CD14-positive monocyte (primary cell): ENCODE data around the gene DCAF6. TPM values are rescaled to one million over a fixed set of nuclear protein-coding genes. Genes with fewer than 3 reads are reported as not detected.

Experiments used
- DNase-seq, 3 donors: peaks; one replicate each; pipeline ENCODE4 v3.0.0-alpha.2; 2011 to 2022
- H2AFZ ChIP-seq: 2 replicates; pipeline ENCODE4 v1.6.0; 2012; ENCODE audit warnings: mild to moderate bottlenecking, low read depth, low read length, inconsistent platforms; ENCODE audit not compliant: insufficient read depth, poor library complexity, severe bottlenecking
- H3K27ac ChIP-seq, 2 donors: 1 replicate in 1 of 2; 2 replicates in 1 of 2; pipeline ENCODE4 v1.5.1; 2012 to 2013; ENCODE audit warnings: low read length in 2 of 2, control low read depth in 1 of 2, inconsistent platforms in 1 of 2, low read depth in 1 of 2, mild to moderate bottlenecking in 1 of 2
- H3K27me3 ChIP-seq, 2 donors: one replicate each; pipeline versions ENCODE4 v1.6.0 to v1.6.1; 2011 to 2013; ENCODE audit warnings: low read length in 2 of 2; ENCODE audit not compliant: control insufficient read depth in 2 of 2, insufficient read depth in 2 of 2
- H3K36me3 ChIP-seq, 2 donors: replicated peaks in 1 of 2; 1 replicate in 1 of 2; 2 replicates in 1 of 2; pipeline versions ENCODE4 v1.5.1 to v1.6.1; 2012 to 2013; ENCODE audit warnings: low read length in 2 of 2, control low read depth in 1 of 2, inconsistent platforms in 1 of 2, mild to moderate bottlenecking in 1 of 2; ENCODE audit not compliant: insufficient read depth in 2 of 2, control insufficient read depth in 1 of 2
- H3K4me1 ChIP-seq, 2 donors: 1 replicate in 1 of 2; 2 replicates in 1 of 2; pipeline versions ENCODE4 v1.5.1 to v1.6.1; 2012 to 2013; ENCODE audit warnings: low read length in 2 of 2, control low read depth in 1 of 2, inconsistent platforms in 1 of 2, mild to moderate bottlenecking in 1 of 2, moderate library complexity in 1 of 2; ENCODE audit not compliant: insufficient read depth in 2 of 2, control insufficient read depth in 1 of 2
- H3K4me2 ChIP-seq: replicated peaks from 2 replicates; pipeline ENCODE3; 2012; ENCODE audit warnings: low read length, moderate library complexity, mild to moderate bottlenecking; ENCODE audit not compliant: poor library complexity, severe bottlenecking; ENCODE audit errors: extremely low read depth
- H3K4me3 ChIP-seq, 3 experiments: fragments of 200-600 bp in 1 of 3; sonication (generic) in 1 of 3; replicated peaks in 1 of 3; 1 replicate in 2 of 3; 2 replicates in 1 of 3; pipeline ENCODE4 v1.5.1; 2011 to 2013; ENCODE audit warnings: low read length in 3 of 3, mild to moderate bottlenecking in 3 of 3, control low read depth in 2 of 3, low read depth in 2 of 3, inconsistent platforms in 1 of 3, moderate library complexity in 1 of 3
- H3K79me2 ChIP-seq: 2 replicates; pipeline ENCODE4 v1.6.0; 2012; ENCODE audit warnings: mild to moderate bottlenecking, control low read depth, inconsistent platforms, low read length, moderate library complexity; ENCODE audit not compliant: insufficient read depth
- H3K9ac ChIP-seq: 2 replicates; pipeline ENCODE4 v1.6.0; 2017; ENCODE audit warnings: low read length, mild to moderate bottlenecking; ENCODE audit not compliant: insufficient read depth, poor library complexity, severe bottlenecking
- H3K9me3 ChIP-seq, 2 donors: replicated peaks in 1 of 2; 1 replicate in 1 of 2; 2 replicates in 1 of 2; pipeline versions ENCODE4 v1.5.1 to v1.6.1; 2012 to 2013; ENCODE audit warnings: low read length in 2 of 2, control low read depth in 1 of 2; ENCODE audit not compliant: control insufficient read depth in 1 of 2, insufficient read depth in 1 of 2
- H4K20me1 ChIP-seq: 2 replicates; pipeline ENCODE4 v1.6.0; 2012; ENCODE audit warnings: mild to moderate bottlenecking, low read length, control low read depth, moderate library complexity; ENCODE audit not compliant: insufficient read depth
- H3K27ac Mint-ChIP-seq, 7 donors: one replicate each; pipeline ENCODE4 v1.8.0; 2020; ENCODE audit warnings: mild to moderate bottlenecking in 7 of 7, mixed read lengths in 7 of 7, moderate library complexity in 6 of 7, inconsistent platforms in 2 of 7
- H3K27me3 Mint-ChIP-seq, 3 donors: one replicate each; pipeline ENCODE4 v1.8.0; 2021 to 2022; ENCODE audit warnings: low read depth in 3 of 3, mild to moderate bottlenecking in 3 of 3, mixed read lengths in 3 of 3, moderate library complexity in 3 of 3, inconsistent platforms in 1 of 3
- H3K36me3 Mint-ChIP-seq, 2 donors: one replicate each; pipeline ENCODE4 v1.8.0; 2020; ENCODE audit warnings: mixed read lengths in 2 of 2, inconsistent platforms in 1 of 2, mild to moderate bottlenecking in 1 of 2
- H3K4me1 Mint-ChIP-seq: one replicate; pipeline ENCODE4 v1.8.0; 2020; ENCODE audit warnings: mild to moderate bottlenecking, mixed read lengths
- H3K4me3 Mint-ChIP-seq, 2 donors: one replicate each; pipeline ENCODE4 v1.8.0; 2020; ENCODE audit warnings: mild to moderate bottlenecking in 2 of 2, mixed read lengths in 2 of 2, moderate library complexity in 1 of 2
- H3K9me3 Mint-ChIP-seq, 7 donors: one replicate each; pipeline ENCODE4 v1.8.0; 2020 to 2022; ENCODE audit warnings: mixed read lengths in 7 of 7, mild to moderate bottlenecking in 6 of 7, moderate library complexity in 6 of 7, inconsistent platforms in 2 of 7
- WGBS: methylation state at CpG from one replicate; pipeline ENCODE4 v1.1.5; 2013; ENCODE audit warnings: missing lambda C conversion rate; ENCODE audit not compliant: insufficient coverage; 5-methylcytosine and 5-hydroxymethylcytosine counted together
- intact Hi-C, 2 donors: fragments of 100-400 bp; cut with micrococcal nuclease; formaldehyde crosslinking; loops; one replicate each; pipeline versions ENCODE4 v1.15.0 to v1.15.1; 2023
- polyA plus RNA-seq, 3 donors: library from polyadenylated mRNA; depleted of rRNA in 1 of 3; unstranded in 2 of 3; stranded (reverse) in 1 of 3; fragments of 300-500 nt in 2 of 3; fragments of >200 nt in 1 of 3; fragmentation: Illumina TruSeq in 2 of 3; gene quantifications; 1 replicate in 2 of 3; 2 replicates in 1 of 3; pipeline ENCODE4 v1.2.3, GENCODE V29; 2012 to 2021
- TF ChIP-seq, protein P1 (sequence below): fragments of 200-600 bp; IDR thresholded peaks from one replicate; pipeline ENCODE4 v1.8.0; 2022; ENCODE audit warnings: antibody characterized with exemption, mild to moderate bottlenecking

DCAF6 gene
- polyA plus RNA-seq, 3 donors, result 11.8 to 16.1 (median 11.9) TPM

DNA sequence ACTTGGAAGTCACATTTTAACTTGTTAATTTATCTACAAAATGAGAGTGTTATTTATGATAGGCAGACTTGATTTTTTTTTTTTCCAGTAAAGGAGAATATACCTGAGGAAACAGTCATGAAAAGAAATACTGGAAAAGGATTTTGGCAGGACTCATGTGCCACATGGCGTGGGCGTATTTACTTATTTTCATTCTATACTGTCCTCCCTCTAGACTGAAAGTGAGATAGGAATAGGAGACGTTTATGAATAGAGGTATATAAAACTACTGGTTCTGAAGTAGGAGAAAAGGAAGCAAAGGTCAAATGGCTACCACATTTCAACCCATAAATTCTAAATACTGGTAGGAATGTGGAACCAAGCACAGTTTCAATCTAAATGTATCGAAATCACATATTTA is 95.1 kb downstream of the DCAF6 start:
- Mint-ChIP-seq H3K27me3 (no peaks in the 10 kb centered on the region), H3K4me1 (no peaks in the 10 kb centered on the region), H3K36me3 (peaks cover 4% of the 10 kb centered on the region in 2 donors), H3K9me3 (no peaks in the 10 kb centered on the region), H3K4me3 (no peak overlapping the region), H3K27ac (peak overlapping the region in 2 of 7 donors; percentile 19 to 38)
- intact Hi-C loops, result no loop called here
- Histone ChIP-seq H3K9me3 (no peaks in the 10 kb centered on the region), H3K79me2 (no peaks in the 10 kb centered on the region), H2AFZ (no peak overlapping the region), H3K9ac (no peak overlapping the region), H3K27ac (peak overlapping the region in 1 of 2 donors; percentile 68), H3K4me1 (peaks cover 6 to 11% of the 10 kb centered on the region in 2 donors), H4K20me1 (no peaks in the 10 kb centered on the region), H3K27me3 (no peaks in the 10 kb centered on the region), H3K4me3 (no peak overlapping the region), H3K4me2 (no peak overlapping the region), H3K36me3 (peaks cover 0 to 11% of the 10 kb centered on the region in 2 donors)
- WGBS, result no CpG with 5 or more reads among the region's 4 CpGs
- no peak for DNase-seq
- TF ChIP-seq, protein P1, sequence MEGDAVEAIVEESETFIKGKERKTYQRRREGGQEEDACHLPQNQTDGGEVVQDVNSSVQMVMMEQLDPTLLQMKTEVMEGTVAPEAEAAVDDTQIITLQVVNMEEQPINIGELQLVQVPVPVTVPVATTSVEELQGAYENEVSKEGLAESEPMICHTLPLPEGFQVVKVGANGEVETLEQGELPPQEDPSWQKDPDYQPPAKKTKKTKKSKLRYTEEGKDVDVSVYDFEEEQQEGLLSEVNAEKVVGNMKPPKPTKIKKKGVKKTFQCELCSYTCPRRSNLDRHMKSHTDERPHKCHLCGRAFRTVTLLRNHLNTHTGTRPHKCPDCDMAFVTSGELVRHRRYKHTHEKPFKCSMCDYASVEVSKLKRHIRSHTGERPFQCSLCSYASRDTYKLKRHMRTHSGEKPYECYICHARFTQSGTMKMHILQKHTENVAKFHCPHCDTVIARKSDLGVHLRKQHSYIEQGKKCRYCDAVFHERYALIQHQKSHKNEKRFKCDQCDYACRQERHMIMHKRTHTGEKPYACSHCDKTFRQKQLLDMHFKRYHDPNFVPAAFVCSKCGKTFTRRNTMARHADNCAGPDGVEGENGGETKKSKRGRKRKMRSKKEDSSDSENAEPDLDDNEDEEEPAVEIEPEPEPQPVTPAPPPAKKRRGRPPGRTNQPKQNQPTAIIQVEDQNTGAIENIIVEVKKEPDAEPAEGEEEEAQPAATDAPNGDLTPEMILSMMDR, result no peak

DNA sequence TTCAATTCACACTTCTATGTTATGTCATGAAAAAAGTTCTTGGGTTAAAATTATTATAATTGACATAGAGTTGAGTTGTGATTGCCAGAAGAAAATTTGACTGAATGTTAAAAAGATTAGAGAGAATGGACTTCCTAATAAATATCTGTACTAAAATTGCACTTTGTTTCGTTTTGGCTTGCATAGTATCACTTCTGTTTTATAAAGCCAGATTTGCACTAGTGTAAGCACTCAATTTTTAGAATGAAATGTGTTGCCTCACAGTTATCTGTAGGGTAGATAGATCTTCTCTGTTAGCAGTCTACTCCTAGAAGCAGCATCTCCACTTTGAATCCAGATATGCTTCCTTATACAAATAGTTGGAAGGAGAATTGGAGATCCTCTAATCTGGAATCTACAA is 95.5 kb downstream of the DCAF6 start:
- H2AFZ ChIP-seq, result no peak overlapping the region
- peak overlapping the region in 1 of 2 donors; percentile 68 for H3K27ac ChIP-seq
- peaks cover 4% of the 10 kb centered on the region in 2 donors for H3K36me3 Mint-ChIP-seq
- H3K4me2 ChIP-seq, result no peak overlapping the region
- H3K4me3 ChIP-seq, result no peak overlapping the region
- no peaks in the 10 kb centered on the region for H3K27me3 ChIP-seq
- H3K36me3 ChIP-seq, result peaks cover 0 to 7% of the 10 kb centered on the region in 2 donors
- no peak overlapping the region for H3K9ac ChIP-seq
- DNase-seq, result peak in 1 of 3 donors; percentile 5
- no peaks in the 10 kb centered on the region for H3K9me3 ChIP-seq
- H3K79me2 ChIP-seq, result no peaks in the 10 kb centered on the region
- no peaks in the 10 kb centered on the region for H3K27me3 Mint-ChIP-seq
- H3K9me3 Mint-ChIP-seq, result no peaks in the 10 kb centered on the region
- H3K4me3 Mint-ChIP-seq, result no peak overlapping the region
- H3K4me1 ChIP-seq, result peaks cover 6 to 11% of the 10 kb centered on the region in 2 donors
- WGBS, result no CpG with 5 or more reads among the region's 1 CpG
- intact Hi-C loops, result no loop called here
- no peaks in the 10 kb centered on the region for H4K20me1 ChIP-seq
- H3K27ac Mint-ChIP-seq, result peak overlapping the region in 2 of 7 donors; percentile 19 to 38
- TF ChIP-seq, protein P1, result no peak
- no peaks in the 10 kb centered on the region for H3K4me1 Mint-ChIP-seq
